GM21381 (cell line): ENCODE results near the gene PTPRN2.

Experiments
- ATAC-seq: cut with Tn5 transposase; IDR thresholded peaks from one replicate; pipeline ENCODE4 v1.9.1; 2021; ENCODE audit warnings: mild to moderate bottlenecking, moderate library complexity; ENCODE audit not compliant: unreplicated experiment

Gene PTPRN2

DNA sequence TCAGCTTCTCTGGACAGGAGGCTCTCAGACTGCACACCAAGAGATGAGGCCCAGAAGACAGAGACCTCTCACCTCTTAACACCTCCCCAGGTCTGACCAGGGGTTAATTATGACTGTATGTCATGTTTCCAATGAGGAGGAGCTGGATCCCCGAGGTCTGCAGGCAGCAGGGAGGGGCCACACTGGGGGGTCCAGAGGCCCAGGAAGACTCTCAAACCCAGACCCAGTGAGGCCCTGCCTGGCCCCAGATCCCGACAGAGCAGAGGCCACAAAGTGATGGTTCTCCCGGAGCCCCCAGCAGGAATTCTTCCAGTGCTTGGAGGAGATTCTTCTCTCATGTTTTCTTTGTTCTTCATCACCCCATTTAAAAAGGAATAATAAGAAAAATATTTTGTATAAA lies 28.8 kb downstream of the PTPRN2 start:
- ATAC-seq: no peak

- no peak for ATAC-seq
These were observed 30.2 kb downstream of the PTPRN2 start for GRCh38 chr7:158557441-158557755.

- no peak for ATAC-seq
These were observed 30.7 kb downstream of the PTPRN2 start for GRCh38 chr7:158556721-158557440.

DNA sequence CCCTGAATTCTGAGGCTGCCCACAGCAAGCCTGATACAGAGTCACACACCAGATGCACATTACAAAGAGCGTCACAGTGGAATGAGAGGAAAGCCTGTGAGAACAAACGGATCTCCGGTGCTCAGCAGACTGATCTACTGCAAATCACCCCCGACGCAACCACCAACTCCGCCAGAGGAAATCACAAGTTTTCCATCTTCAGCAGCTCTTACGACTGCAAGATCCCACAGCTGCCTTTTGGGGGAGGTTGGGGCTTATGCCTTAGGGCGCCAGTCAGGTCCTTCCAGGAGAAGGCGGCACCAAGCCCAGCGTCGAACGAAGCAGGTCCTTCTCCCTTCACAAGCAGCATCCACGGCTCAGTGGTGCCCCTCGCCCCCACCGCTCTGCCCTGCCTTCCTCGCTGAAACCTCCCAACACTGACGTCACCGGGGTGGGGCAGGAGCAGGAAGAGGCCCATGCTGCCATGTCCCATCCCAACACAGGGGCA lies 32.5 kb downstream of the PTPRN2 start:
- ATAC-seq: no peak

GRCh38 chr7:158550886-158551452 lies 36.7 kb downstream of the PTPRN2 start:
- ATAC-seq: no peak

DNA sequence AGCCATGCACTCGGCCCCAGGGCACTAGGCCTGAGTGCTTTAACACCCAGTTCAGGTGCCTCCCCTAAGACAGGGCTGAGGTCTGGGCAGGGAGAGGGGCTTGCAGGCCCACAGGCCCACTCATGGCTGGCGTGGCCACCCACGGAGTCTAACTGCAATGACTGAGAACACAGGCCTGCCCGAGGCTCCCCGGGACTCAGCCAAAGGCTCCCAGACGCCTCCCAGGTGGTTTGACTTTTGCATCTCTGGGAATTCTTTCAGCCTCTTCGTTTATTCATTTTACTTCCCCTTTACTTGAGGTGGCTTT lies 37.3 kb downstream of the PTPRN2 start:
- no peak for ATAC-seq

- ATAC-seq: no peak
These were observed 37.8 kb downstream of the PTPRN2 start for GRCh38 chr7:158549616-158550393.

DNA sequence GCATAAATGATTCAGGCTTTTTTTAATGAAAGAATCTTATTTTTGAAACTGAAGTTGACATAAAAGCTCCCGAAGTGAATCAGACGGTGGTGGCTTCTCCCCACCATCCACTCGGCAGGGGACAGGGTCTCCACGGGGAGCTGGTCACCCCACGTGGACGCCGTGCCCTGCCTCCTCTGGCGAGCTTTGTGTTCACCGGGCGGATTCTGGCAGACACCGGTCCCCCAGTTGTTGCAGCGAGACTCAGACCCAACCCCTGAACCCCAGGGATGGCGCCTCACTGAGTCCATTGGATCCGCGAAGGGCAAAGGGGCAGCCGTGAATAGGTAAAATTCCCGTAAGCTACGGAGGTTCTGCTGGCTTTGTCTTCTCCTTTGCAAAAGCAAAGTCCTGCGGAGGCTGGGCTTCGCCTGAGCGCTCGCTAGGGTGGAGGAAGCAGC lies 38.4 kb downstream of the PTPRN2 start:
- ATAC-seq: no peak

DNA sequence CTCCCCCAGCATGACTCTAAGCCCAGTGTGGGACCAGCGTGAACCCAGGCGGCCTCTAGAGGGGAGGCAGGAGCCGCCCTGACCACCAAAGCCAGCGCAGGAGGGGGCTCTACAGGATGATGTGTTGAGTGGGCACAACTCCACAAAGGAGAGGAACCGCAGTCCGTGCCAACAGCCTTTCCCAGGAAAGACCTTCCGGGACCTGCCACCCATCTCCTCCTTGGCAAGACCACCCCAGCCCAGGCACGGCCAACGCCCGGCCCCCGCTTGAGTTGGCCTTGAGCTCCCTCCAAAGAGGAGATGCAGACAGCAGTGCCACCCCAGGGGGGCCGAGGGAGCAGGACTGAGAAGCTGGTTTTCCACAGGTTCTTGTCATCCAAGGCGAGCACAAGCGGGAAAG lies 38.9 kb downstream of the PTPRN2 start:
- no peak for ATAC-seq

DNA sequence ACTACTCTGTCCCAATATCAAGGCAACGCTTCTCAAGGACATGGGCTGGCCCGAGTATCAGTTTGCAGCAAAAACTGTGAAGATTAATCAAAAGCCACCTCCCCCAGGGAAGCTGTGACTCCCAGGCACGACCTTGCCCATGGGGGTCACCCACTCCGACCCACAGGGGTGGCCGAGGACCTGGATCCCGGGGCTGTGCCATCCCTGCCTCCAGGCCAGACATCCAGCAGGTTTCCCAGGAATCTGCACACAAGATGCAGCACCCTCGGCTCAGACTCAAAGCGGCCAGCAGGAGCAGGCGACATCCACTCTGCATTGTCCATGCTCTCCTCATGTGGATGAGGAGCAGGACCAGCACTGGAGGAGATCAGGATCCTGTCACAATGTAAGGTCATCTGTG lies 39.8 kb downstream of the PTPRN2 start:
- ATAC-seq: no peak

GRCh38 chr7:158546626-158547025 lies 41.0 kb downstream of the PTPRN2 start:
- no peak for ATAC-seq

- ATAC-seq: no peak
These were observed 41.4 kb downstream of the PTPRN2 start for GRCh38 chr7:158546214-158546613.

DNA sequence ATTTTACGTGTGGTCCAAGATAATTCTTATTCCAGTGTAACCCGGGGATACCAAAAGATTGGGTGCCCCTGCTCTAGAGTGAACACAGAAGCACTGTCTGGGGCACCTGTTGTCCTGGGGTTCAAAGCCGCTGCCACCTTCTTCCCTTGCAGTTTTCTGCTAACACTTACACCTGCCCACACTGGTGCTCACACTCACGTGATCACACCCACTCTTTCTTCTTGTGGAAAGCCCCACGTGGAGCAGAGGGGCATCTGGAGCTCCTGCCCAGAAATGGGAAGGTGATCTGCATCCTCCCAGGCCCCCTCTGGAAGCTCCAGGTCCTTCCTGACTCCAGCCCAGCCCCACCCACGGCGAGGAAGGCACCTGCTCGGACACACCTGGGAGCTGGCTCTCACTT lies 42.9 kb downstream of the PTPRN2 start:
- no peak for ATAC-seq

DNA sequence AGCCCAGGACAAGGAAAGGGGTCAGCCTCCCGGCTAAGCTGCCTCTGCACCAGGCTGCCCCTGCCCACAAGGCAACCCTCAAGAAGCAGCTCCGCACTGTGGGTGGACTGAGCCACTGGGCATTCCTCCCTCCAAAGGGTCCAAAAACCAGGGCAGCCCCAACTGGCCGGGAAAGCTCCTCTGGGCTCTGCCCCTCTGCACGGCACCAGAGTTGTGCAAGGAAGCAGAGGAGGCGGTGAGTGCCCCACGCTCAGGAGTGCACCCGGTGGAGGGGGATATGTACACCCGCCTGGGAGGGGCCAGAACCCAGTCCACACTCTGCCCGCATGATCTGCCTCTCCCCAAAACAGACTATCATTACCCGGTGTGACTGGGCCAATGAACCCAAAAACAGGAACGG lies 43.8 kb downstream of the PTPRN2 start:
- no peak for ATAC-seq

DNA sequence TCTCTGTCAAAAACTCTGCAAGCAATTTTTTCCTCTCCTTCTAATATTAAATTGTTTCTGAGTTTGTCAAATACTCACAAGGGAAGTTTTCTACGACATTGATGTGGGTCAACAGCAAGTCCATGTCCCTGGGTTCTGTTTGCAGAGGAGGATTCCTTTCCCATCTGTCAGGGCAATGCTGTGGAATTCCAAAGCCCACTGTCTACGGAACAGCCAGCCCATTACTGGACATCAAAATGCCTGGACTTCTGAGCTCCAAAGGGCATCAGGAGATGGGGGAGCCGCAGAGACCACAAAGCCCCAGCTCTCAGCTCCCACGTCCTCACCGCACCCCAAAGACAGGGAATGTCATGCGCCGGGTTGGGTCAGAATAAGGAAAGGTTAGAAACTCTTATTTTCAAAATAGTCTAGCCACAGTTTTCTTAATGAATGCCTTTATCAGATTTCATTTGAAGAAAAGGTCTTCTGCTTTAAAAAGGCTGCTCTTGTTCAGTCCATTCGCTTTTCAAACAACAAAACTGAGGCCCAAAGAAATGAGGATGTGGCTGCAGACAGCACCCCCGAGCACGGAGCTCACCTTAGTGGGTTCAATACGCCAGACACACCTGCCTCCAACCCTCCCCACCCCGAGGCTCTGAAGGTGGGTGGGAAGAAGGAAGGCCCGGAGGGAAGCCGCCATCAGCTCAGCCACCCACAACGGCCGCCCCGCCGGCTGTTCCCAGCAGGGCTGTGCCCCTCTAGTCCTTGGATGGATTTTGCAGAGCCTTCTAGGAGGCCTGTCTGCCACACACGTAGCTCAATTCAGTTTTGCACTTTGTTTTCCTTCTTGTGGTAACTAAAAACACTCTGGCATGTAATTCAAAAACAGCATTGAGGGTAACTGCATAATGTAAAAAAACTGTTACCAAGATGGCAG lies 44.7 kb downstream of the PTPRN2 start:
- ATAC-seq: no peak

DNA sequence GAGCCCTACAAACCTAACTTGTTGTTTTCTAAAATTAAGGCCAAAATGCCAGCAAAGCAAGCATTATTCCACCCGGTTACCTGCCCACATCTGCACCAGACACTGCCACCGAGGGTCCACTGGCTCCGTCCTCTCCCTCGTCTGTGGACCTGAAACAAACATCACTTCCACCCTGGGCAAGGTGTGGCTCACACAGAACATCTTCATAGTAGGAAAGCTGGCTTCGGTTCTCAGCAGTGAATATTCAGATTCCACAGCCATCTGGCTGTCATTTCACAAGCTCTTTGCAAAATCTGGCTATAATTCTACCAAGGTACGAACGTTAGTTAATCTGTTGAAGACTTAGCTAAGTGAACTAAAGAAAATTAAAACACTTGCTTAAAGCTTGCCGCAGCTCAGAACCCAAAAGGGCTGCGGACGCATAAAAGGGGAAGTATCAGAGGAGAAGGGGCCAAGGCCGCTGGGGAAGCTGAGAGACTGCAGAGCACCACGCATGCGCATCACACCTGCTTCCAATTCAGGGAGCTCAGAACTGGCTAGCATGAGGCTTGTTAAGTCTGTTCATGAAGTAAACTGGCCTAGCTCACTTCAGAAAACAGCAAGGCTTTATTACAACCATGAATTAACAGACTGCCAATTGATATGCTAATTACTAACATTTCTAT lies 46.1 kb downstream of the PTPRN2 start:
- ATAC-seq: peak; percentile 71

DNA sequence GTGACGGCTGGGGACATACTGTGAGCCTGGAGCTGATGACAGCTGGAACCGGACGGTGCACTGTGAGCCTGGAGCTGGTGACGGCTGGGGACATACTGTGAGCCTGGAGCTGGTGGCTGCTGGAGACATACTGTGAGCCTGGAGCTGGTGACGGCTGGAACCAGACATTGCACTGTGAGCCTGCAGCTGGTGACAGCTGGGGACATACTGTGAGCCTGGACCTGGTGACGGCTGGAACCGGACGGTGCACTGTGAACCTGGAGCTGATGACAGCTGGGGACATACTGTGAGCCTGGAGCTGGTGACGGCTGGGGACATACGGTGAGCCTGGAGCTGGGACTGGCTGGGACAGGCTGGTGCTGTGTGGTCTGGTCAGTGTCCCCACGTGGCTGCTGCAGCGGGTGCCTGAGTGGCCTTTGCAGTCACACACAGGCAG lies 47.9 kb downstream of the PTPRN2 start:
- no peak for ATAC-seq

DNA sequence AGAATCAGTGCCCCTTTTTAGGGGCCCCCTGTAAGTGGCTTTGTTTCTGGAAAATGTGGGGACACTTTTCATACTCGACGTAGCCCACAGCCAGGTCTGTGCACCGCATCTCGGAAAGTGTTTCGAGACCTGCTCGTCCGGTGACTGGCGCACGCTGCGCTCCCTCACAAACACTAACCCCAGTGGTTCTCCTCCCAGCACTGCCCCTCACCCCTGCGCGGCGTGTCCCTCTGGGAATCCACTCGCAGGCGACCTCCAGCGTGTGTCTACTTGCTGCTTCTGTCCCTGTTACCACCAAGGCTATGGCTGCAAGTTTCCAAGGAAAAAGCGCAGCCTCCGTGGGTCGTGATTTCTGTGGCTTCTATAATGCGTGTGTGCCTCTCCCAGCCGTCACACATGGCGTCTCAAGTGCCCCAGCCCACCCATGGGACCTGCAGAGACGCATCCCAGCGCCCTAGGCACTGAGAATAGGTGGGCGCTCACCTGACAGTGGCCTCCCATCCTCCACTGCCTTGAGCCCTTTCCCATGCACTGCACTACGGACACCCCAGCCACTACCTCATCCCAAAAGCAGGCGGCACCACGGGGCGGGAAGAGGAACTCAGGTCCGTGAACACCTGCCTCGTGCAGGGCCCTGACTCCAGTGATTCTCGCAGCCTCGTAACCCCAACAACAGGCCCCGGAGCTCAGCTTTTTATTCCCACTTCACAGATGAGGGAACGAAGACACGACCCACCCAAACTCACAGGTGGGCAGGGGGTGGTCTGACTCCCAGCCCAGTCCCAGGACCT lies 49.3 kb downstream of the PTPRN2 start:
- no peak for ATAC-seq

GRCh38 chr7:158537516-158537882 lies 50.1 kb downstream of the PTPRN2 start:
- ATAC-seq: no peak
